GM23248 (cell line): Measurements from ENCODE around the gene MARCO. TPM values are rescaled to one million over a fixed set of nuclear protein-coding genes. Genes with fewer than 3 reads are reported as not detected.

Experiments used
- DNase-seq: peaks from one replicate; pipeline ENCODE4 v3.0.0-alpha.2; 2015
- H2AFZ ChIP-seq: fragments of 200-600 bp; sonication (generic); 2 replicates; pipeline ENCODE4 v1.6.1; 2016; ENCODE audit warnings: antibody characterized with exemption
- H3F3A ChIP-seq: fragments of 200-600 bp; sonication (generic); 2 replicates; pipeline ENCODE4 v1.6.1; 2016; ENCODE audit warnings: mild to moderate bottlenecking, antibody characterized with exemption, mixed run types; ENCODE audit not compliant: insufficient read depth
- H3K27ac ChIP-seq: fragments of 200-600 bp; sonication (generic); 2 replicates; pipeline ENCODE4 v1.5.1; 2016; ENCODE audit warnings: mild to moderate bottlenecking
- H3K27me3 ChIP-seq: fragments of 200-600 bp; sonication (generic); replicated peaks from 2 replicates; pipeline ENCODE4 v1.6.1; 2016; ENCODE audit warnings: mild to moderate bottlenecking; ENCODE audit not compliant: insufficient read depth
- H3K36me3 ChIP-seq: fragments of 200-600 bp; sonication (generic); 2 replicates; pipeline ENCODE4 v1.6.1; 2016; ENCODE audit warnings: low read depth, mild to moderate bottlenecking
- H3K4me1 ChIP-seq: fragments of 200-600 bp; sonication (generic); 2 replicates; pipeline ENCODE4 v1.6.1; 2016; ENCODE audit warnings: mild to moderate bottlenecking; ENCODE audit not compliant: insufficient read depth
- H3K4me2 ChIP-seq: fragments of 200-600 bp; sonication (generic); one replicate; pipeline ENCODE4 v1.6.1; 2016; ENCODE audit warnings: mild to moderate bottlenecking; ENCODE audit not compliant: unreplicated experiment
- H3K4me3 ChIP-seq: fragments of 200-600 bp; sonication (generic); 2 replicates; pipeline ENCODE4 v1.5.1; 2016; ENCODE audit warnings: mild to moderate bottlenecking
- H3K79me2 ChIP-seq: fragments of 200-600 bp; sonication (generic); 2 replicates; pipeline ENCODE4 v1.6.1; 2016; ENCODE audit warnings: mild to moderate bottlenecking; ENCODE audit not compliant: insufficient read depth
- H3K9ac ChIP-seq: fragments of 200-600 bp; sonication (generic); 2 replicates; pipeline ENCODE4 v1.6.1; 2016; ENCODE audit warnings: mild to moderate bottlenecking
- H3K9me2 ChIP-seq: fragments of 200-600 bp; sonication (generic); 2 replicates; pipeline ENCODE4 v1.6.1; 2016; ENCODE audit warnings: mixed run types, mild to moderate bottlenecking, moderate library complexity; ENCODE audit not compliant: insufficient read depth
- H3K9me3 ChIP-seq: fragments of 200-600 bp; sonication (generic); one replicate; pipeline ENCODE4 v1.6.1; 2017; ENCODE audit warnings: low read depth
- H4K20me1 ChIP-seq: fragments of 200-600 bp; sonication (generic); 2 replicates; pipeline ENCODE4 v1.6.0; 2016; ENCODE audit not compliant: insufficient read depth
- EZH2 ChIP-seq: fragments of 200-600 bp; sonication (generic); IDR thresholded peaks from 2 replicates; pipeline ENCODE4 v1.6.1; 2018; ENCODE audit warnings: antibody characterized with exemption, mild to moderate bottlenecking; ENCODE audit not compliant: insufficient read depth, poor library complexity, severe bottlenecking
- EZH2phosphoT487 ChIP-seq: fragments of 200-600 bp; sonication (generic); IDR thresholded peaks from 2 replicates; pipeline ENCODE4 v1.6.1; 2018; ENCODE audit warnings: antibody characterized with exemption, moderate library complexity, mild to moderate bottlenecking, low read depth; ENCODE audit not compliant: insufficient read depth
- WGBS, 2 experiments: methylation state at CpG; one replicate each; pipeline ENCODE4 v1.1.6; 2015 to 2017; ENCODE audit warnings: low lambda C conversion rate in 2 of 2, low coverage in 1 of 2; ENCODE audit errors: missing lambda C conversion rate in 2 of 2; 5-methylcytosine and 5-hydroxymethylcytosine counted together
- in situ Hi-C: fragments of 300-500 bp; cut with MboI; formaldehyde crosslinking; loops from 2 replicates; pipeline ENCODE4 v1.15.0; 2020
- polyA plus RNA-seq: library from polyadenylated mRNA; unstranded; fragments of >200 nt; fragmentation: Nextera tagmentation; extraction: Ambion mirVana; gene quantifications from 2 replicates; pipeline ENCODE4 v1.2.1, GENCODE V29; 2016
- total RNA-seq: library from RNA; depleted of rRNA; stranded (reverse); fragments of >200 nt; shearing (Covaris generic); gene quantifications from 2 replicates; pipeline ENCODE4 v1.2.3, GENCODE V29; 2014

Gene MARCO
- total and polyA plus RNA-seq, 2 experiments from 2014 or later: not detected

DNA sequence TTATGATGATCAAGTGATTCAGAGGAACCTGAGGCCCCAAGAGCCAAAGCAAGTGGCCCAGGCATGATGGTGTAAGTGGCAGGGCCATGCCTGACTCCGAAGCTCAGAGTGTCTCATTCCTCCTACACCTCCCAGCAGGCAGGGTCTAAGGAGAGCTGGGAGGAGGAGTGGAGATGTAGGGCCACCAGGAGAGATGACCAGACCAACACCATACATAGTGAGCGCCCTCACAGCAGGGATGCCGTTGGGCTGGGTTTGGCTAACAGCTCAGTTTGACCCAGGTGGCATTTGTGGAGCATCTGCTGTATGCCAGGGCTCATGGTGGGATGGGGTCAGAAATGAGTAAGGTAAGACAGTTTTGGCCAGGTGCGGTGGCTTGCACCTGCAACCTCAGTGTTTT, 80.7 kb downstream of the MARCO start:
- H3K4me2 ChIP-seq: no peak overlapping the region
- no peaks in the 10 kb centered on the region for H3K79me2 ChIP-seq
- H3K9me3 ChIP-seq: no peaks in the 10 kb centered on the region
- no peaks in the 10 kb centered on the region for H3F3A ChIP-seq
- 56 to 65% methylated on average over 4 of the region's 4 CpGs for WGBS, 2 experiments
- H3K4me3 ChIP-seq: no peak overlapping the region
- no peaks in the 10 kb centered on the region for H3K9me2 ChIP-seq
- no peaks in the 10 kb centered on the region for H3K36me3 ChIP-seq
- peaks cover 16% of the 10 kb centered on the region for H3K27me3 ChIP-seq
- H2AFZ ChIP-seq: no peak overlapping the region
- DNase-seq: no peak
- H4K20me1 ChIP-seq: no peaks in the 10 kb centered on the region
- in situ Hi-C loops: loop anchor here (10.0 kb wide), 1 partner anchor 272 kb away; no protein-coding TSS in a partner anchor
- no peak overlapping the region for H3K9ac ChIP-seq
- H3K27ac ChIP-seq: no peak overlapping the region
- no peaks in the 10 kb centered on the region for H3K4me1 ChIP-seq
- TF ChIP-seq EZH2phosphoT487 (no peak), EZH2 (no peak)

- no peaks in the 10 kb centered on the region for H3K36me3 ChIP-seq
- in situ Hi-C loops: loop anchor here (10.0 kb wide), 1 partner anchor 271 kb away; no protein-coding TSS in a partner anchor
These were observed 81.5 kb downstream of the MARCO start for GRCh38 chr2:119023534-119023933.

DNA sequence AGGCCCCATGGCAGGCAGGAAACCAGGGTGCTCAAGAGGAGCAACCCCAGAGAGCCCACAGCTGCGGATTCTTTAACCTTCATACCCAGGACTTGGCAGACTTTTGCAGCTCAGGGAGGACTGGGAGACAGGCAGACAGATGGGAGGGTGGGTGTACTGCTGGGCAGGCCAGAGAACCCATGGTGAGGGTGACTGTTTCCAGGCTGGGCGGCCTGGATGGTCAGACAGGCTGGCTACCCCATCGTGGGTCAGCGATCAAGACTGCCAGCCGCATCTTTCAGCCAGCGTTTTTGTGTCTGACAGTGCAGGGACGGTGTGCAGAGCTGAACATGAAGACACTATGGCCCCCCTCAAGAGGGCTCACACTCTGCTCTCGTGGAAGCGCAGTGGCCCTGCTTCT, 82.2 kb downstream of the MARCO start:
- 23 to 36% methylated on average over 8 to 9 of the region's 9 CpGs for WGBS, 2 experiments
- Histone ChIP-seq H3K27ac (no peak overlapping the region), H3K79me2 (no peaks in the 10 kb centered on the region), H4K20me1 (no peaks in the 10 kb centered on the region), H3F3A (no peaks in the 10 kb centered on the region), H3K9me2 (no peaks in the 10 kb centered on the region), H2AFZ (no peak overlapping the region), H3K4me1 (no peaks in the 10 kb centered on the region), H3K4me3 (no peak overlapping the region), H3K4me2 (no peak overlapping the region), H3K9ac (no peak overlapping the region), H3K9me3 (no peaks in the 10 kb centered on the region), H3K36me3 (no peaks in the 10 kb centered on the region), H3K27me3 (peaks cover 11% of the 10 kb centered on the region; the same call in 1 of the 2 replicates)
- TF ChIP-seq EZH2phosphoT487 (no peak), EZH2 (no peak)
- in situ Hi-C loops: loop anchor here (10.0 kb wide), 1 partner anchor 271 kb away; no protein-coding TSS in a partner anchor
- DNase-seq: no peak

More at GRCh38 chr2:119023534-119023933, 81.5 kb downstream of the MARCO start:
- no peak overlapping the region for H3K4me3 ChIP-seq
- H3K27ac ChIP-seq: no peak overlapping the region
- TF ChIP-seq EZH2 (no peak), EZH2phosphoT487 (no peak)
- 3 to 5% methylated on average over 2 of the region's 2 CpGs for WGBS, 2 experiments
- no peaks in the 10 kb centered on the region for H4K20me1 ChIP-seq
- no peaks in the 10 kb centered on the region for H3K9me2 ChIP-seq
- H3K4me1 ChIP-seq: no peaks in the 10 kb centered on the region
- no peaks in the 10 kb centered on the region for H3K9me3 ChIP-seq
- H3F3A ChIP-seq: no peaks in the 10 kb centered on the region
- H3K4me2 ChIP-seq: no peak overlapping the region
- H3K27me3 ChIP-seq: peaks cover 15% of the 10 kb centered on the region
- H3K9ac ChIP-seq: no peak overlapping the region
- no peak for DNase-seq
- no peak overlapping the region for H2AFZ ChIP-seq
- H3K79me2 ChIP-seq: no peaks in the 10 kb centered on the region

- Histone ChIP-seq H3K9me3 (no peaks in the 10 kb centered on the region), H3K27me3 (peaks cover 13% of the 10 kb centered on the region), H3K79me2 (no peaks in the 10 kb centered on the region), H3K9me2 (no peaks in the 10 kb centered on the region), H3K4me2 (no peak overlapping the region), H3K27ac (no peak overlapping the region), H3K4me1 (no peaks in the 10 kb centered on the region), H4K20me1 (no peaks in the 10 kb centered on the region), H3K9ac (no peak overlapping the region), H3K36me3 (no peaks in the 10 kb centered on the region), H3K4me3 (no peak overlapping the region), H3F3A (no peaks in the 10 kb centered on the region), H2AFZ (no peak overlapping the region)
- TF ChIP-seq EZH2phosphoT487 (no peak), EZH2 (no peak)
- in situ Hi-C loops: loop anchor here (10.0 kb wide), 1 partner anchor 270 kb away; no protein-coding TSS in a partner anchor
- 8 to 9% methylated on average over 3 of the region's 3 CpGs for WGBS, 2 experiments
- DNase-seq: no peak
These were observed 82.6 kb downstream of the MARCO start for GRCh38 chr2:119024568-119024967.

GRCh38 chr2:119025013-119025412, 83.0 kb downstream of the MARCO start:
- Histone ChIP-seq H3K9ac (no peak overlapping the region), H3K36me3 (no peaks in the 10 kb centered on the region), H3K9me3 (no peaks in the 10 kb centered on the region), H3K79me2 (no peaks in the 10 kb centered on the region), H3K9me2 (no peaks in the 10 kb centered on the region), H3F3A (no peaks in the 10 kb centered on the region), H4K20me1 (no peaks in the 10 kb centered on the region), H3K27me3 (peaks cover 18% of the 10 kb centered on the region), H3K27ac (no peak overlapping the region), H3K4me1 (no peaks in the 10 kb centered on the region), H3K4me2 (no peak overlapping the region), H3K4me3 (no peak overlapping the region), H2AFZ (no peak overlapping the region)
- in situ Hi-C loops: loop anchor here (10.0 kb wide), 1 partner anchor 270 kb away; no protein-coding TSS in a partner anchor
- DNase-seq: no peak
- 57 to 61% methylated on average over 7 of the region's 7 CpGs for WGBS, 2 experiments
- TF ChIP-seq EZH2phosphoT487 (no peak), EZH2 (no peak)
